Stimulated activated CD8-positive, alpha-beta memory T cell treated with anti-CD3 and anti-CD28 coated beads, Interleukin-4, amount 100 ng/mL, for 4 hours (primary cell): ENCODE results near the gene SORD.
"Not testable (repeated sequence)": the region's sequence is repeated elsewhere in the genome, so short reads cannot be mapped to it uniquely, and the experiment has no call there.

Source experiments
- DNase-seq, 2 donors: peaks; one replicate each; pipeline ENCODE4 v3.0.0-alpha.2; 2020; ENCODE audit warnings: low read depth in 2 of 2, low spot score in 1 of 2

Gene SORD

DNA sequence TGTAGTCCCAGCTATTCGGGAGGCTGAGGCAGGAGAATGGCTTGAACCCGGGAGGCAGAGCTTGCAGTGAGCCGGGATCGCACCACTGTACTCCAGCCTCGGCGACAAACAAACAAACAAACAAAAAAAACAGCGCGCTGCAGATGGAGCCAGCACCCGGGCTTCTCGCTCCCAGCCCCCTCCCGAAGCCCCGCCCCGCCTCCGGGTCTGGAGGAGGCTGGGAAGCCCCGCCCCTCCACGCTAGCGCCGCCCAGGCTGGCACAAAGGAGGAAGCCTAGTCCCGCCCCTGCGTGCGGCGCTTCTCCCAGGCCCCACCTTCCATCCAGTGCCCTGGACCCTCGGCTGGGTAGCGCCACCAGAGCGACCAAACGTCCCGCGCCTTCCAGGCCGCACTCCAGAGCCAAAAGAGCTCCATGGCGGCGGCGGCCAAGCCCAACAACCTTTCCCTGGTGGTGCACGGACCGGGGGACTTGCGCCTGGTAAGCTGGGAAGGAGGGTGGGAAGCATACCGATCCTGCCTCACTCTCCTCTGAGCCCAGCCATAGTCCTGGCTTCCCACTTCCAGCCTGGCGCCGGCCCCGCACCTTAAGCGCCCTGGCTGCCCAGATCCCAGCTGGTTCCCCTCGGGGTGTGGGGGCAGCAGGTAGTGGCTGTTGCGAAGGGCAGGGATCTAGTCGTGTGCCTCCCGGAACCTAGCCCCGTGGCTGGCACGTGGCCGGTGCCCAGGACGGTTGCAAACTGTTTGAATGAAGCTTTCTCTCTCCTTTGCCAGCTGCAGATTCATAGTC lies at the start of gene SORD:
TSS of gene SORD (plus strand) at position 325 of the 788 bp plus-strand sequence. CDS start at position 414, 89 bp downstream.
- DNase-seq, result peak; percentile 78 to 83

DNA sequence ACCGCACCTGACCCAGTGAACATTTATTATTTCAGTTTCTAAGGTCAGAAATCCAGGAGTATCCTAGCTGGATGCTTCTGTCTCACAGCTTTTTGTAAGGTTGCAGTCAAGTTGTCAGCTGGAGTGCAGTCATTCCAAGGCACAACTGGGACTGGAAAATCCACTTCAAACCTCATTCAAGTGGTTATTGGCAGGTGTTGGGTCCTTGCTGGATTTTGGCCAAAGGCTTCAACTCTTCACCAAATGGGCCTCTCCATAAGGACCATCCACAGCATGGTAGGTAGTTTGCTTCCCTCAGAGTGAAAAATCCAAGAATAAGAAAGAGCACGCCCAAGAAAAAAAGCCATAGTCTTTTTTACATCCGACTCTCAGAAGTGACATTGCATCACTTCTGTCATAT lies 46.8 kb upstream of the SORD start:
- not testable (repeated sequence) for DNase-seq

DNA sequence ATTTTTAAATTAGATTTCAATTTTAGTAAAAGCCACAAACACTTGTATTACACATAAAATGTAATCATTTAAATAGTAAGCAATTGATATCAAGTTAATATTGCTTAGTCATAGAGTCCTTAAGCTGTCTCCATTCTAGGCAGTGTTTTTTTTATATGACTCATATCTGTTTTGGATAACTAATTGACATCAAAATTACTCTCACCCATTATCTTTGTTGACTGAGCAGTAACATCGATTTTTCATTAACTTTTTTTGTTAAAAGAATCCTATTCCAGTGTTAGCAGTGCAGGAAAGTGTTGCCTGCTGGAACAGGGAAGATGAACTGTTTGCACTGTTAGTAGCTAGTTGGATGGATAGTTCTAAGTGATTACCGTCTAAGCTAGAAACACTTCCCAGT lies 45.2 kb upstream of the SORD start:
- DNase-seq, result not testable (repeated sequence)

DNA sequence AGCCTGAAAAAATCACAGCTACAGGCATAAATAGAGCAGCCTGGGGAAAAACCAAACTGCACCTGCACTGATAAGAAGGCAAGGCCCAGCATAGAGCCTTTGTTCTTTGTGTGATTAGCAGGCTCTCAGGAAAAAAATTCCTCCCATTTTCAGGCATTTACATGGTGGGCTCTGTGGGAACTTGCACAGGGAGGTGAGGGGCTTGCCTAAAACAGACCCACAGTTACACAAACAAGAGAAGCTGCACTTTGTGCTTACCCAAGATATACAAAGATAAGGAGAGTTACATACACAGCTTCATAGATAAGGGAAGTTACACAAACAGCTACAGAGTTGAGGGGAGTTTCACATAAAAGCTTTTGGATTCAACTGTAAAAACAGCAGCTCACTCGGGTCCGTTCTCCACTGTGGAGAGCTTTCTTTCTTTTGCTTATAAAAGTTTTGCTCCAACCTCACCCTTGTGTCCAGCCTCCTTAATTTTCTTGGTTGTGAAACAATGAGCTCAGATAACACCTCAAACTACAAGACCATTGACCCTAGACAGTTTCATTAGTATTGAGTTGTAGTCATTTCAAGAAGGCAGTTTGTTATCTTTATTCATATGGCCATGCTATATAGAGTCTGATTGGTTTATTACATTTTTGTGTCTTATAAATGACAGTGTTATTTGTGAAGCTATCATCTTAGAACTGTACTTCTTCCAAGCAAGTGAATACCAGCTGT lies 43.2 kb upstream of the SORD start:
- not testable (repeated sequence) for DNase-seq

DNA sequence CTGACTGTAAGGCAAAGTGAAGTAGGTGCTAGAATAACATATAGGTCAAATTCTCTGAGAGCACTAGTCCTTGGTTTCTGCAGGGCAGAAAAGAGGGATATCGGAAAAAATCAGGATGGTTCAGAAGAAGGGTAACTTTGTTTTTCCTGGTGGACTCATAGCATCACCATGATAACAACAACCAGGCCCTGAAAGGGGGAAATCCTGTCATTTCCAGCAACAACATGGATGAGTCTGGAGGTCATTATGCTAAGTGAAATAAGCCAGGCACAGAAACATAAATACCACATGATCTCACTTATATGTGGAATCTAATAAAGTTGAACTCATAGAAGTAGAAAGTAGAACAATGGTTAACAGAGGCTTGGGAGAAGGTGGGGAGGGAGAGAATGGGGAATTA lies 38.9 kb upstream of the SORD start:
- not testable (repeated sequence) for DNase-seq

DNA sequence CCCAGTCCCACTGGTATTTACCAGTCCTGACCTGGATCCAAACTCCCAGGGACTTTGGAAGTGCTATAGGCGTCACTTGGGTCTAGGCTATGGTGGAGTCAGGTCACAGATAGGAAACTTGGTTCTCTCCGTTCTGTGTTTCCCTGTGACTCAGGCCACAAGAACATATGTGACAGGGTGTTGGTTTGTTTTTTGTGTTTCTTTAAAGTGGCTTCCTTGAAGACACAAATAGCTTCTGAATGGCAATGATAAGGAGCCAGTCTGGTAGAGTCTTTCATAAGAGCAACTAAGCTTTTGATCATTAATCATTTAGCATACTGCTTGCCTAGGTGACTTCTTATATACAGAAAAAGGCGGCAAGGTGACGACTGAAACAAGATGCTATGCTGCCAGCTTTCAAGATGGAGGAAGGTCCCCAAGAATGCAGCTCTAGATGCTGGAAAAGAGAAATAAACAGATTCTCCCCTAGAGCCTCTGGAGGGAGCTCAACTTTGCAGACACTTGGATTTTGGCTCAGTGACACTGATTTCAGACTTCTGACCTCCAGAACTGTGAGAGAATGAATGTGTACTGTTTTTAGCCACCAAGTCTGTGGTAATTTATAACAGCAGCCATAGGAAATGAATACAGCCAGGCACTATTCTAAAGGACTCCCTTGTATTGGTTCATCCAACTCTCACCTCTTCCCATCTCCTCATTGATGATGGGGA lies 36.5 kb upstream of the SORD start:
- not testable (repeated sequence) for DNase-seq

DNA sequence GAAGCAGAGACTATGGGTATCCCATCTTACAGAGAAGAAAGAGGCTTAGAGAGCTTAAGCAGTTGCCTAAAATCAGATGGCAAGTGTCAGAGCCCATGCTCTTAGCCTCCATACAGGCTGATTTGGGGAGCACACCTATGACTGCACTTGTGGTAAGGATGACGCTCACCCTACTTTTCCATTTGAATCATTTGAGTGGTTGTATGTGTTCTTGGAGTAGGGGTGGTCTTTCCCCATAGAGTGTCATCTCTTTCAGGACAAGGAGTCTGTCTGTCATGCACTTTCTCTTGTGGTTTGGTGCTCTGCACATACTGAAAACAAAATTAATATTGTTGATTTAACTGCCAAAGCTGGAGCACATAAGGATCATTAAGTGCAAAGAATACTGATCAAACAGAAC lies 35.3 kb upstream of the SORD start:
- DNase-seq, result not testable (repeated sequence)

DNA sequence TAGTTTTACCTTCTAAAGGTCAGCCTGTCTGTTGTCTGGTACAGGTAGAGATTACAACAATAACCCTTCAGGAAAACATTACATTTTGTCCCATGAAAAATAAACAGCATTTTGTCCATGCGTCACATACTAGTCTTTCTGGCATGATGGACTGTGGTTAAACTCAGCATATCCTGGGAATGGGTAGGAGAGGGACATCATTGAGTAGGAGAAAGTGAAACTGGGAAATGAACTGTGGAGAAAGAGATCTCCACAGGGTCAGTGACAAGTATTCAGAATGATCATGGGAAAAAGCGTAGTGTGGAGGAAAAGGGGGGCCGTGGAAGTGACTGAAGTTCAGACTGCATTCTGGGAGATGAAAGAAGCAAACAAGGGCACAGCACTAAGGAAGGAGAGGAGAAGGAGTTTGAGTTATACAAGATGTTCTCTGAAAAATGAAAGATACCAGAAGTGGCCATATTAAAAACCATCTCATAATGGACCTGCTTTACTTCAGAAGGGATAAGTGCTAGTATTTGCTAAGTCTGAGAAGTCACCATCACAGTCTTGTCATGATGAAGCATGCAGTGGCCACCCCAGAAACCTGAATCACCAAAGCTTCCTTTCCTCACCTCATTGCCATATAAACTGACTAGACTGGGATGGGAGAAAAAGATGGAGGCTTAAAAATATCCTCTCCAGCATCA lies 34.7 kb upstream of the SORD start:
- not testable (repeated sequence) for DNase-seq

DNA sequence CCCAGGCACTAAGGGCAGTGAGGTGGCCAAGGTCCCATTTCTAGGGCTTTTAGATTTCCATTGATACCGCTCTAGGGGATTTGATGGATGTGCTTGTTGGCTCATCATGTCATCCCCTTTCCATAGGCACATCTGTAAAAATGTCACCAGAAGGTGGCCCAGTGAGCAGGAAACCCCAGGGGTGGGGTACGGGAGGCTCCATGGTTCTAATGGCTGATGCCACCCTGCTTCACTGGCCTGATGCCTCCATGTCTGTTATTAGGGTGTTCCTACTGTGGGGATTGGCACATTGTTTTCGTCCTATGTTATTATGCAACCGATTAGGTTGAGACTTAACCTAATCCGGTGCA lies 34.1 kb upstream of the SORD start:
- not testable (repeated sequence) for DNase-seq

DNA sequence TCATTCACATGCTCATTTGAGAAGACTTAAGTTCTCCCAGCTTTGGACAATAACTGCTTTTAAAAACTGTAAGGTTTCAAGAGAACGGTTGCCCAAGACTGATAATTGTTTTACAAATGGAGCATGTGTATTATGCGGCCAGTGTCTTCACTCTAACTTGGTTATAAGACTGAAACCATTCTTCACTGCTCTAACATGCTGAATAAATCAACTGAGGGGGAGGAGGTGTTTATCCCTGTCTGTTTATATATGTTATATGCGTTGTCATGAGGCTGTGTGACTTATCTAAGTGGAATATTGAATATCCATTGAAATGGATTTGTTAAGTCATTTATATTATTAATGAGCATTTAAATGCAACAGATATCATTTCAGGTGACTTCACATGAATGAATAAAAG lies 25.4 kb upstream of the SORD start:
- DNase-seq, result not testable (repeated sequence)

DNA sequence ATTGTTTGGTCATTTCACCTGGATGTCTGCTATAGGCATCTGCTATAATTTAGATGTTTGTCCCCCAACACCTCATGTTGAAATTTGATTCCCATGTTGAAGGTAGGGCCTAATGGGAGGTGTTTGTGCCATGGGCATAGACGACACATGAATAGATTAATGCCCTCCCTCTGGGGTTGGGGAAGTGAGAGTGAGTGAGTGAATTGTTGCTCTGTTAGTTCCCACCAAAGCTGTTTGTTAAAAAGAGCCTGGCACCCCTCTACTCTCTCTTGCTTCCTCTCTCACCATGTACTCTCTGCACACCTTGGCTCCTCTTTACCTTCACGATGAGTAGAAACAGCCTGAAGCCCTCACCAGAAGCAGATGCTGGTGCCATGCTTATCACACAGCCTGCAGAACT lies 23.9 kb upstream of the SORD start:
- no peak for DNase-seq

DNA sequence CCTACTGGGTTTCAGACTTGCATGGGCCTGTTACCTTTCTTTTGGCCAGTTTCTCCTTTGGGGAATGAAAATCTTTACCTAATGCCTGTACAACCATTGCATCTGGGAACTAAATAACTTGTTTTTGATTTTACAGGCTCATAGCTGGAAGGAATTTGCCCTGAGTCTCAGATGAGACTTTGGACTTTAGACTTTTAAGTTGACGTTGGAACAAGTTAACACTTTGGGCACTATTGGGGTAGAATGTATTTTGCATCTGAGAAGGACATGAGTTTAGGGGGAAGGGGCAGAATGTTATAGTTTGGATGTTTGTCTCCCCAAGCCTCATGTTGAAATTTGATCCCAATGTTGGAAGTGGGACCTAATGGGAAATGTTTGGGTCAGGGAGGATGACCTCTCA lies 21.8 kb upstream of the SORD start:
- DNase-seq, result not testable (repeated sequence)

DNA sequence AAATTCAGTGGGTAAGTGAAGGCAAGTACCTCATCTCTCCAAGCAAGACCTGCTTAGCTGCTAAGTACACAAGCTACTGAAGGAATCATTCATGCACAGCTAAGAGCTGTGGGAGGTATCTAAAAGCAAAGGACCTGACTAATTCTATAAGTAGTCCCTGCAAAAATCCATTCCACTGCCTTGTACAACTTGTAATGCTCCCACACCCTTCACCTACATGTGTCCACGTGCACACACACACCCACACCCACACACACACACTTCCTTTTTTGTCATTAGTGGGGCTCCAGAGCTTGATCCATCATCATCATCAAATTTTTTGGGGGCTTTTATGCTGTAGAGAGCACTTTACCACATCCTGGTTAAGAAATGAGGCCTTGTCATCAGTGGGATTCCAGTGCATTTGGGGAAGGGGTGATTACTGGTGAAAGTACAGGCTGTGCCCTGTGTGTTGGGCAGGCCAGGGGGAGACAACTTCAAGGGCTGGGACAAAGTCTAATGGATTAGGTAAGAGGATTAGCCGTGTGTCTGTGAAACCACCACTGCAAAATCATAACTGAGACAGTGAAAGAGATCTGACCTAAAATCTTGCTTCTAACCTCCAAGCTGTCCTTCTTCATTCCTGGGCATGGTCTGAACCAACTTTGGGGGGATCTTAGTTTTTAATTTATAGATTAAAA lies 19.1 kb upstream of the SORD start:
- not testable (repeated sequence) for DNase-seq

DNA sequence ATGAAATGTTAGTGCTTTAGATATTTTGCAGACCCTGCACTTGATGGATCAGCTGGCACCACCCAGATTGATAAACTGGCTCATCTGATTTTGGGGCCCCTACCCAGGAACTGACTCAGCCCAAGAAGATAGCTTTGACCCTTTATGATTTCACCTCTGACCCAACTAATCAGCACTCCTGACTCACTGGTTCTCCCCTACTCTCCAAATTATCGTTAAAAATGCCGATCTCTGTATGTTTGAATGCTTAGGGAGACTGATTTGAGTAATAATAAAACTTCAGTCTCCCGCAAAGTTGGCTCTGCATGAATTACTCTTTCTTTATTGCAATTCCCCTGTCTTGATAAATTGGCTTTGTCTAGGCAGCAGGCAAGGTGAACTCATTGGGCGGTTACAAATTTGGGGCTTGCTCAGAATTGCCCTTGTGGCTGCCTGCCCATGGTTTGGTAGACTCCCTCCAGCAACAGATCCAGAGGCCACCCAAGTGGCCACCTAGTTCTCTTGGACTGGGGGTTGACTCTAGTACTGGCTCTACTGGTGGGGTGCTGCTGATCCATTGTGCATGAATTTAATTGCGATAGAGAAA lies 18.3 kb upstream of the SORD start:
- DNase-seq, result not testable (repeated sequence)

DNA sequence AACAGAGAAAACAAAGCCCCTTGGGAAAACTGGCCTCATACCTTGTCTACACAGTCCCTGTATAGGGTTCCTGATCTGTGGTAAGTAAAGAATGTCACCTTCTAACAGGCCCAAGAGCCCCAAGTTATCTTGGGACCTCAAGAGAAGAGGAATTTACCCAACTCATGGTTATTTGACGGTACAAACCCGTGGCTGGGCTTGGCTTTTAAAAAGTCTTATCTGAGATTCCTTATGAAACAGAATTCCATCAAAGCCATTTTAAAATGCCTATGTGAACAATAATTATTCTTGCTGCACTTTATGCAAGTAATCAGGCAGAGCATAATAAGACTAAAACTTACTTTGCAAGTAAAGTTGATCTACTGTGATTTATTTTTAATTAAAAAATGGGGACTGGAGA lies 13.9 kb upstream of the SORD start:
- DNase-seq, result no peak

DNA sequence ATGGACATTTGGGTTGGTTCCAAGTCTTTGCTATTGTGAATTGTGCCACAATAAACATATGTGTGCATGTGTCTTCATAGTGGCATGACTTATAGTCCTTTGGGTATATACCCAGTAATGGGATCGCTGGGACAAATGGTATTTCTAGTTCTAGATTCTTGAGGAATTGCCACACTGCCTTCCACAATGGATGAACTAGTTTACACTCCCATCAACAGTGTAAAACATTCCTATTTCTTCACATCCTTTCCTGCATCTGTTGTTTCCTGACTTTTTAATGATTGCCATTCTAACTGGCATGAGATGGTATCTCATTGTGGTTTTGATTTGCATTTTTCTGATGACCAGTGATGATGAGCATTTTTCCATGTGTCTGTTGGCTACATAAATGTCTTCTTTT lies 7.9 kb upstream of the SORD start:
- DNase-seq, result not testable (repeated sequence)

DNA sequence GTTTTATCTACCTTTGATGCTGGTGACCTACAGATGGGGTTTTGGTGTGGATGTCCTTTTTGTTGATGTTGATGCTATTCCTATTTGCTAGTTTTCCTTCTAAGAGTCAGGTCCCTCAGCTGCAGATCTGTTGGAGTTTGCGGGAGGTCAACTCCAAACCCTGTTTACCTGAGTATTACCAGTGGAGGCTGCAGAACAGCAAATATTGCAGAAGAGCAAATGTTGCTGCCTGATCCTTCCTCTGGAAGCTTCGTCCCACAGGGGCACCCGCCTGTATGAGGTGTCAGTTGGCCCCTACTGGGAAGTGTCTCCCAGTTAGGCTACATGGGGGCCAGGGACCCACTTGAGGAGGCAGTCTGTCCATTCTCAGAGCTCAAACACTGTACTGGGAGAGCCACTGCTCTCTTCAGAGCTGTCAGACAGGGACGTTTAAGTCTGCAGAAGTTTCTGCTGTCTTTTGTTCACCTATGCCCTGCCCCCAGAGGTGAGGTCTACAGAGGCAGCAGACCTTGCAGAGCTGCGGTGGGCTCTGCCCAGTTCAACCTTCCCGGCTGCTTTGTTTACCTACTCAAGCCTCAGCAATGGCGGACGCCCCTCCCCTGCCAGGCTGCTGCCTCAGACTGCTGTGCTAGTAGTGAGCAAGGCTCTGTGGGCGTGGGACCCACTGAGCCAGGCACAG lies 2.6 kb upstream of the SORD start:
- DNase-seq, result not testable (repeated sequence)

DNA sequence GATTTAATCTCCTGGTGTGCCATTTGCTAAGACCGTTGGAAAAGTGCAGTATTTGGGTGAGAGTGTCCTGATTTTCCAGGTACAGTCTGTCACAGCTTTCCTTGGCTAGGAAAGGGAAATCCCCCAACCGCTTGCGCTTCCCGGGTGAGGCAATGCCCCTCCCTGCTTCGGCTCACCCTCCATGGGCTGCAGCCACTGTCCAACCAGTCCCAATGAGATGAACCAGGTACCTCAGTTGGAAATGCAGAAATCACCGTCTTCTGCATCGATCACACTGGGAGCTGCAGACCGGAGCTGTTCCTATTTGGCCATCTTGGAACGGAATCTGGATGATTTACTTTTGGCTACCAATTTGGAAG lies 2.1 kb upstream of the SORD start:
- not testable (repeated sequence) for DNase-seq

DNA sequence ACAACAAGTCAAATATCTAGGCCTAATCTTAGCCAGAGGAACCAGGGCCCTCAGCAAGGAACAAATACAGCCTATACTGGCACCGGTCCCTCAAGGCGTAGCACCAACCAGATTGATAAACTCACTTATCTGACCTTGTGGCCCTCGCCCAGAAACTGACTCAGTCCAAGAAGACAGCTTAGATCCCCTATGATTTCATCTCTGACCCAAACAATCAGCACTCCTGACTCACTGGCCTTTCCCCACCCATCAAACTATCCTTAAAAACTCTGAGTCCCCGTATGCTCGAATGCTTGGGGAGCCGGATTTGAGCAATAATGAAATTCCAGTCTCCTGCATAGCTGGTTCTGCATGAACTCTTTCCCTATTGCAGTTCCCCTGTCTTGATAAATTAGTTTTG lies 1.6 kb upstream of the SORD start:
- DNase-seq, result no peak

DNA sequence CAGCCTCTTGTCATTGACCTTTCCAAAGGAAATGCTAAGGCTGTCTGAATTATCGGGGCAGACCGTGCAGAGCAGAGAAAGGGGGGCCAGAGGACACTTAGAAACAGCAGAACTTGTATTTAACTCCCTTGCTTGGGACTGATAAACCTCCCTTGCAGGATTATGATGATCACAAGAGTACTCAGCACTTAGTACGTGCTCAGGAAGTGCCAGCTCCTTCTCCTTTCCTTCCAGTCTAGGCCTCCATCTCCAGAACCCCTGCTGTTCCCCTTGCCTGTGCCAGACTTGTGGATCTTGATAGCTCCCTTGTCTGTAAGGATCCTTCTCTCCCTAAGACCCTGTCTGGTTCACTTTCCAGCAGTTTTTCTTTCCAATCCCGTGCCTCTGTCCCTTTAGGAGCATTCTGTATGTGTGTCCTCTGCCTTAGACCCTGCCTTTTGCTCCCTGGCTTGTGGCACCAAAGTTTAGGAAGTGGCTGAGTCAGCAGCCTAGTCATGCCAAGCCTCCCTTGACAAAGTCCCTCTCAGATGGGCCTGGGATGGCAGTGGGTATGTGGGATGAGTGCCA lies 747 bp downstream of the SORD start:
- DNase-seq, result no peak
